ENCODE data around the gene SORBS1. TPM values are rescaled to one million over a fixed set of nuclear protein-coding genes. Genes with fewer than 3 reads are reported as not detected.

Gene SORBS1
- total and polyA plus RNA-seq, 2 of the 13 experiments (the other 11 are each of a cell fraction or from before 2014, with no cell fraction given): 16.8 to 39.8 TPM

- TF ChIP-seq MYNN (CRISPR knock-in tag; IDR thresholded peaks at IDR 0.05; ENCODE audit: low read depth) (no peak), HCFC1 (IDR thresholded peaks at IDR 0.05; ENCODE audit: low read depth, low read length) (no peak), REXO4 (CRISPR knock-in tag; IDR thresholded peaks at IDR 0.05; ENCODE audit: borderline replicate concordance) (no peak), SSRP1 (CRISPR knock-in tag; IDR thresholded peaks at IDR 0.05) (no peak), ZNF12 (CRISPR knock-in tag; IDR thresholded peaks at IDR 0.05) (no peak), ZNF652 (CRISPR knock-in tag; IDR thresholded peaks at IDR 0.05; ENCODE audit: borderline replicate concordance, low read depth) (no peak), ZNF407 (CRISPR knock-in tag; IDR thresholded peaks at IDR 0.05; ENCODE audit: not compliant biosample characterization) (no peak), MED1 (CRISPR knock-in tag; IDR thresholded peaks at IDR 0.05) (peak; percentile 94), NAIF1 (CRISPR knock-in tag; IDR thresholded peaks at IDR 0.05; ENCODE audit: borderline replicate concordance) (no peak), CBX2 (IDR thresholded peaks at IDR 0.05; ENCODE audit: low read depth, low read length) (no peak), CBX2 (CRISPR knock-in tag; IDR thresholded peaks at IDR 0.05; ENCODE audit: low read depth) (no peak), ZNF260 (CRISPR knock-in tag; IDR thresholded peaks at IDR 0.05; ENCODE audit: borderline replicate concordance, low read depth) (no peak), RARA (CRISPR knock-in tag; IDR thresholded peaks at IDR 0.05) (peak; percentile 90), ZNF33A (CRISPR knock-in tag; IDR thresholded peaks at IDR 0.05; ENCODE audit: borderline replicate concordance) (no peak), HDAC2 (CRISPR knock-in tag; IDR thresholded peaks at IDR 0.05) (peak; percentile 96), ZKSCAN5 (CRISPR knock-in tag; IDR thresholded peaks at IDR 0.05) (peak; percentile 85), ZNF574 (CRISPR knock-in tag; IDR thresholded peaks at IDR 0.05) (no peak)
- TF ChIP-seq, protein P1, sequence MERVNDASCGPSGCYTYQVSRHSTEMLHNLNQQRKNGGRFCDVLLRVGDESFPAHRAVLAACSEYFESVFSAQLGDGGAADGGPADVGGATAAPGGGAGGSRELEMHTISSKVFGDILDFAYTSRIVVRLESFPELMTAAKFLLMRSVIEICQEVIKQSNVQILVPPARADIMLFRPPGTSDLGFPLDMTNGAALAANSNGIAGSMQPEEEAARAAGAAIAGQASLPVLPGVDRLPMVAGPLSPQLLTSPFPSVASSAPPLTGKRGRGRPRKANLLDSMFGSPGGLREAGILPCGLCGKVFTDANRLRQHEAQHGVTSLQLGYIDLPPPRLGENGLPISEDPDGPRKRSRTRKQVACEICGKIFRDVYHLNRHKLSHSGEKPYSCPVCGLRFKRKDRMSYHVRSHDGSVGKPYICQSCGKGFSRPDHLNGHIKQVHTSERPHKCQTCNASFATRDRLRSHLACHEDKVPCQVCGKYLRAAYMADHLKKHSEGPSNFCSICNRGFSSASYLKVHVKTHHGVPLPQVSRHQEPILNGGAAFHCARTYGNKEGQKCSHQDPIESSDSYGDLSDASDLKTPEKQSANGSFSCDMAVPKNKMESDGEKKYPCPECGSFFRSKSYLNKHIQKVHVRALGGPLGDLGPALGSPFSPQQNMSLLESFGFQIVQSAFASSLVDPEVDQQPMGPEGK (CRISPR knock-in tag; IDR thresholded peaks at IDR 0.05): peak; percentile 73
Observed at GRCh38 chr10:95346715-95347401, 214.3 kb downstream of the SORBS1 start (continued).
